H9 (cell line): ENCODE measurements around the gene LGALS7. TPM values are rescaled to one million over a fixed set of nuclear protein-coding genes. Genes with fewer than 3 reads are reported as not detected.

Experiments
- DNase-seq: peaks from one replicate; pipeline ENCODE4 v3.0.0-alpha.2; 2017
- H2AFZ ChIP-seq: one replicate; pipeline ENCODE4 v1.6.1; 2013; ENCODE audit warnings: mild to moderate bottlenecking, low read length, control low read depth, moderate library complexity
- H2AK5ac ChIP-seq: 2 replicates; pipeline ENCODE4 v1.6.1; 2013; ENCODE audit warnings: low read length, control low read depth, mixed read lengths; ENCODE audit not compliant: insufficient read length
- H2BK120ac ChIP-seq: one replicate; pipeline ENCODE4 v1.6.1; 2013; ENCODE audit warnings: low read depth, mild to moderate bottlenecking, low read length, control low read depth, inconsistent platforms; ENCODE audit not compliant: poor library complexity, severe bottlenecking
- H2BK12ac ChIP-seq: 2 replicates; pipeline ENCODE4 v1.6.1; 2013; ENCODE audit warnings: low read length, control low read depth, mixed read lengths, low read depth; ENCODE audit not compliant: insufficient read length
- H2BK15ac ChIP-seq: 2 replicates; pipeline ENCODE4 v1.6.1; 2013; ENCODE audit warnings: low read depth, low read length, control low read depth
- H2BK20ac ChIP-seq: one replicate; pipeline ENCODE4 v1.6.1; 2013; ENCODE audit warnings: low read depth, mild to moderate bottlenecking, low read length, control low read depth, inconsistent platforms; ENCODE audit not compliant: poor library complexity, severe bottlenecking
- H2BK5ac ChIP-seq: 2 replicates; pipeline ENCODE4 v1.6.1; 2013; ENCODE audit warnings: low read length, control low read depth, mixed read lengths; ENCODE audit not compliant: insufficient read length
- H3K14ac ChIP-seq: 2 replicates; pipeline ENCODE4 v1.6.1; 2013; ENCODE audit warnings: low read length, control low read depth; ENCODE audit not compliant: insufficient read depth
- H3K18ac ChIP-seq: 2 replicates; pipeline ENCODE4 v1.6.1; 2013; ENCODE audit warnings: low read depth, mild to moderate bottlenecking, mixed read lengths, low read length, control low read depth; ENCODE audit not compliant: insufficient read length
- H3K23ac ChIP-seq: 2 replicates; pipeline ENCODE4 v1.6.1; 2013; ENCODE audit warnings: low read length, control low read depth, mixed read lengths, low read depth; ENCODE audit not compliant: insufficient read length
- H3K23me2 ChIP-seq: 2 replicates; pipeline ENCODE4 v1.6.1; 2013; ENCODE audit warnings: low read depth, mild to moderate bottlenecking, mixed read lengths, low read length, control low read depth; ENCODE audit not compliant: insufficient read length, poor library complexity, severe bottlenecking
- H3K27ac ChIP-seq: 2 replicates; pipeline ENCODE4 v1.5.1; 2013; ENCODE audit warnings: low read length, control low read depth, mixed read lengths, low read depth; ENCODE audit not compliant: insufficient read length
- H3K27me3 ChIP-seq: 2 replicates; pipeline ENCODE4 v1.6.1; 2013; ENCODE audit warnings: low read length, control low read depth, inconsistent platforms; ENCODE audit not compliant: insufficient read depth
- H3K4ac ChIP-seq: 2 replicates; pipeline ENCODE4 v1.6.1; 2013; ENCODE audit warnings: low read depth, mild to moderate bottlenecking, control low read depth, inconsistent platforms, low read length, moderate library complexity
- H3K4me1 ChIP-seq: 2 replicates; pipeline ENCODE4 v1.6.1; 2013; ENCODE audit warnings: low read length, control low read depth, inconsistent platforms; ENCODE audit not compliant: insufficient read depth
- H3K4me2 ChIP-seq: 2 replicates; pipeline ENCODE4 v1.6.1; 2013; ENCODE audit warnings: low read length, control low read depth, mixed read lengths; ENCODE audit not compliant: insufficient read length, insufficient read depth
- H3K56ac ChIP-seq: 2 replicates; pipeline ENCODE4 v1.6.1; 2013; ENCODE audit warnings: low read depth, mild to moderate bottlenecking, mixed read lengths, low read length, control low read depth; ENCODE audit not compliant: insufficient read length
- H3K79me1 ChIP-seq: 2 replicates; pipeline ENCODE4 v1.6.1; 2013; ENCODE audit warnings: low read depth, mild to moderate bottlenecking, moderate library complexity, low read length, control low read depth, inconsistent platforms; ENCODE audit not compliant: insufficient read depth, poor library complexity, severe bottlenecking
- H3K79me2 ChIP-seq: 2 replicates; pipeline ENCODE4 v1.6.1; 2013; ENCODE audit warnings: low read length, control low read depth, inconsistent platforms; ENCODE audit not compliant: insufficient read depth
- H3K9ac ChIP-seq: 2 replicates; pipeline ENCODE4 v1.6.1; 2013; ENCODE audit warnings: low read length, control low read depth, mixed read lengths; ENCODE audit not compliant: insufficient read length; ENCODE audit errors: extremely low read depth
- H3K9me3 ChIP-seq: one replicate; pipeline ENCODE4 v1.6.1; 2013; ENCODE audit warnings: low read depth, low read length, inconsistent platforms; ENCODE audit not compliant: control insufficient read depth
- H3T11ph ChIP-seq: one replicate; pipeline ENCODE4 v1.6.1; 2013; ENCODE audit warnings: mild to moderate bottlenecking, low read length, control low read depth, inconsistent platforms
- H4K20me1 ChIP-seq: one replicate; pipeline ENCODE4 v1.6.1; 2013; ENCODE audit not compliant: control insufficient read depth, insufficient read length, insufficient read depth
- H4K5ac ChIP-seq: 2 replicates; pipeline ENCODE4 v1.6.1; 2013; ENCODE audit warnings: low read depth, mild to moderate bottlenecking, mixed read lengths, low read length, control low read depth; ENCODE audit not compliant: insufficient read length
- H4K8ac ChIP-seq: replicated peaks from 2 replicates; pipeline ENCODE4 v1.6.1; 2013; ENCODE audit warnings: low read length, control low read depth, mixed read lengths, low read depth; ENCODE audit not compliant: insufficient read length
- H4K91ac ChIP-seq: 2 replicates; pipeline ENCODE4 v1.6.1; 2013; ENCODE audit warnings: low read depth, mild to moderate bottlenecking, moderate library complexity, mixed read lengths, low read length, control low read depth; ENCODE audit not compliant: insufficient read length
- H3K27ac Mint-ChIP-seq, 3 experiments: 2 replicates in 2 of 3; 3 replicates in 1 of 3; pipeline ENCODE4 v1.8.0; 2020 to 2021; ENCODE audit warnings: mixed read lengths in 3 of 3, mild to moderate bottlenecking in 1 of 3, moderate library complexity in 1 of 3
- H3K27me3 Mint-ChIP-seq: 2 replicates; pipeline ENCODE4 v1.8.0; 2021; ENCODE audit warnings: low read depth, mild to moderate bottlenecking, moderate library complexity, mixed read lengths
- H3K36me3 Mint-ChIP-seq, 3 experiments: 2 replicates in 2 of 3; 3 replicates in 1 of 3; pipeline ENCODE4 v1.8.0; 2020 to 2021; ENCODE audit warnings: low read depth in 3 of 3, mixed read lengths in 3 of 3; ENCODE audit not compliant: insufficient read depth in 1 of 3
- H3K4me1 Mint-ChIP-seq, 2 experiments: 2 replicates each; pipeline ENCODE4 v1.8.0; 2020; ENCODE audit warnings: mixed read lengths in 2 of 2
- H3K4me3 Mint-ChIP-seq, 2 experiments: 2 replicates in 1 of 2; 3 replicates in 1 of 2; pipeline ENCODE4 v1.8.0; 2020 to 2021; ENCODE audit warnings: mild to moderate bottlenecking in 2 of 2, mixed read lengths in 2 of 2, moderate library complexity in 1 of 2
- H3K9me3 Mint-ChIP-seq, 2 experiments: 2 replicates in 1 of 2; 3 replicates in 1 of 2; pipeline ENCODE4 v1.8.0; 2020; ENCODE audit warnings: mild to moderate bottlenecking in 2 of 2, mixed read lengths in 2 of 2, moderate library complexity in 1 of 2
- CTCF ChIP-seq: fragments of 200-600 bp; sonication (generic); conservative IDR thresholded peaks from 3 replicates; pipeline ENCODE4 v1.8.0; 2021; ENCODE audit warnings: antibody characterized with exemption, mild to moderate bottlenecking
- WGBS: extraction: QIAGEN DNeasy Blood & Tissue Kit; methylation state at CpG from one replicate; pipeline ENCODE4 v1.1.7; 2013; ENCODE audit warnings: missing lambda C conversion rate, low lambda C conversion rate, mixed read lengths; ENCODE audit not compliant: insufficient read length; ENCODE audit errors: extremely low coverage; 5-methylcytosine and 5-hydroxymethylcytosine counted together
- total RNA-seq: library from RNA; stranded (reverse); gene quantifications from 2 replicates; pipeline ENCODE4 v1.2.1, GENCODE V29; 2021

LGALS7 gene
- total RNA-seq, 1 experiment from 2014 or later: not detected

- no peak overlapping the region for H2BK120ac ChIP-seq
- no peak overlapping the region for H3K56ac ChIP-seq
- Mint-ChIP-seq H3K4me1 (peaks cover 0 to 5% of the 10 kb centered on the region in 2 experiments; a peak in 1 of 4 replicates), H3K27me3 (peaks cover 1% of the 10 kb centered on the region), H3K4me3 (no peak overlapping the region), H3K9me3 (no peaks in the 10 kb centered on the region; a peak in 1 of 5 replicates), H3K36me3 (no peaks in the 10 kb centered on the region), H3K27ac (no peak overlapping the region)
- H3K9me3 ChIP-seq: no peaks in the 10 kb centered on the region
- H3K79me2 ChIP-seq: no peaks in the 10 kb centered on the region
- H4K20me1 ChIP-seq: no peaks in the 10 kb centered on the region
- no peak for TF ChIP-seq CTCF
- H3K4ac ChIP-seq: no peak overlapping the region
- no peak overlapping the region for H3K27ac ChIP-seq
- peaks cover 4% of the 10 kb centered on the region; the same call in 1 of the 2 replicates for H3K4me1 ChIP-seq
- WGBS: no CpG with 5 or more reads among the region's 2 CpGs
- no peaks in the 10 kb centered on the region for H3K79me1 ChIP-seq
- H2BK5ac ChIP-seq: no peak overlapping the region
- no peak overlapping the region for H2BK15ac ChIP-seq
- no peak overlapping the region for H3K18ac ChIP-seq
- H3K9ac ChIP-seq: no peak overlapping the region
- peaks cover 4% of the 10 kb centered on the region for H3K23me2 ChIP-seq
- no peak overlapping the region for H3K14ac ChIP-seq
- no peaks in the 10 kb centered on the region for H3K27me3 ChIP-seq
- H3T11ph ChIP-seq: no peak overlapping the region
- H4K5ac ChIP-seq: no peak overlapping the region
- H3K23ac ChIP-seq: no peak overlapping the region
- H4K8ac ChIP-seq: no peak overlapping the region
- no peak overlapping the region for H2BK12ac ChIP-seq
- H2AK5ac ChIP-seq: no peak overlapping the region
- no peak overlapping the region for H4K91ac ChIP-seq
- H3K4me2 ChIP-seq: no peak overlapping the region
- no peak for DNase-seq
- no peak overlapping the region for H2BK20ac ChIP-seq
- no peak overlapping the region for H2AFZ ChIP-seq
Measured at GRCh38 chr19:38765214-38765613, 8.1 kb downstream of the LGALS7 start.
